A204.1 (cell line): ENCODE measurements around the gene CROCC.
"Not testable (repeated sequence)": the region's sequence is repeated elsewhere in the genome, so short reads cannot be mapped to it uniquely, and the experiment has no call there.

Source experiments
- FAIRE-seq: peaks from 2 replicates; lab custom pipeline; 2012; peaks lifted over from hg19 to GRCh38; lab: Jason Lieb, UNC

Gene CROCC

GRCh38 chr1:16916036-16916880, 5.5 kb upstream of the CROCC start:
- not testable (repeated sequence) for FAIRE-seq

- FAIRE-seq, result no peak
These were observed 3.4 kb upstream of the CROCC start for GRCh38 chr1:16918371-16918770.

- FAIRE-seq, result not testable (repeated sequence)
These were observed 2.6 kb upstream of the CROCC start for GRCh38 chr1:16918936-16919665.

GRCh38 chr1:16920951-16921350, 780 bp upstream of the CROCC start:
- FAIRE-seq, result no peak

- FAIRE-seq, result no peak
These were observed 735 bp downstream of the CROCC start for GRCh38 chr1:16922466-16922865.

- FAIRE-seq, result no peak
These were observed 1.2 kb downstream of the CROCC start for GRCh38 chr1:16922885-16923431.

- FAIRE-seq, result no peak
These were observed 2.6 kb downstream of the CROCC start for GRCh38 chr1:16924216-16924918.

GRCh38 chr1:16924919-16925477, 3.3 kb downstream of the CROCC start:
- FAIRE-seq, result no peak

- FAIRE-seq, result no peak
These were observed 4.1 kb downstream of the CROCC start for GRCh38 chr1:16925635-16926490.

- no peak for FAIRE-seq
These were observed 4.9 kb downstream of the CROCC start for GRCh38 chr1:16926491-16927073.

- no peak for FAIRE-seq
These were observed 5.5 kb downstream of the CROCC start for GRCh38 chr1:16927256-16927655.

GRCh38 chr1:16927711-16928485, 6.2 kb downstream of the CROCC start:
- FAIRE-seq, result no peak

GRCh38 chr1:16929146-16930041, 7.7 kb downstream of the CROCC start:
- FAIRE-seq, result not testable (repeated sequence)

- not testable (repeated sequence) for FAIRE-seq
These were observed 9.6 kb downstream of the CROCC start for GRCh38 chr1:16931206-16931934.

GRCh38 chr1:16933945-16934344, 12.2 kb downstream of the CROCC start:
- not testable (repeated sequence) for FAIRE-seq

- not testable (repeated sequence) for FAIRE-seq
These were observed 14.8 kb downstream of the CROCC start for GRCh38 chr1:16936580-16936979.

GRCh38 chr1:16938351-16939321, 16.9 kb downstream of the CROCC start:
- FAIRE-seq, result no peak
